Effector CD4-positive, alpha-beta T cell (primary cell): Measurements from ENCODE around the gene ST3GAL4.
"Not testable (repeated sequence)": the region's sequence is repeated elsewhere in the genome, so short reads cannot be mapped to it uniquely, and the experiment has no call there.

Source experiments
- DNase-seq: peaks from one replicate; pipeline ENCODE4 v3.0.0-alpha.2; 2020

Gene ST3GAL4

DNA sequence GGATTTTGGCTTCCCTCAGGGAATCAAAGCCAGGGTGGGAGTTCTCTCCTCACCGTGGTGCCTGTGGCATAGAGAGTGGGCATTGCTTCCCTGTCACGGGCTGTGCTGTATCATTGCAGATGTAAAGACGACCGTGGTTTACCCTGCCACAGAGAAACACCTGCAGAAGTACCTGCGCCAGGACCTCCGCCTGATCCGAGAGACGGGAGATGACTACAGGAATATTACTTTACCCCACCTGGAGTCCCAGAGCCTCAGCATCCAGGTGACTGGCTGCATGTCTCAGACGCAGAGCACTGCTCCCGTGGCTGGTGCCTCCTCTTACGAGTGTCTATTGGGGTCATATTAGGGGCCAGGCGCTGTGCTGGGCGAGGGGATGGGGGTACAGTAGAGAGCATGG lies 24.2 kb upstream of the ST3GAL4 start:
- DNase-seq: no peak

DNA sequence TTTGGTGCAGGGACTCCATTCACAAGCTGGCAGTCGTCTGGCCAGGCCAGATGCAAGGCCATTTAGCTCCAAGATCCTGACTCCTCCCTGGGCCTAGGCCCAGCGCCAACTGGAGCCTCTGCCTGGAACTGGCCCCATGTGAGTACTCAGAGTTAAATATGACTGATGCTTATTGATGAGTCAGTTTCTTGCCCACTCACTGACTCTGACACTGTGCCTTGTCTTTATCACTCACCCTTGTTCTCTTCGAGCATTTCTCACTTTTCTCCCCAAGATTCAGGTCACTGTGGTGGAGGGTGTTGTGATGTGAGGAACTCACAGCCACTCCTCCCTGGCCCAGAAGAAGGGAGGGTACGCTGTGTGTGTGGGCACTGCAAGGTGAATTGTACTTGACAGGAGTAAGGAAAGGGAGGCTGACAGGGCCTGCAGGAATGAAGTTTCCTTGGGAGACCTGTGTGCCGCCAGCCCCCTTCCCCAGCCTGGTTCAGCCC lies 23.2 kb upstream of the ST3GAL4 start:
- no peak for DNase-seq

- DNase-seq: no peak
Measured at GRCh38 chr11:126333142-126333541, 22.3 kb upstream of the ST3GAL4 start.

DNA sequence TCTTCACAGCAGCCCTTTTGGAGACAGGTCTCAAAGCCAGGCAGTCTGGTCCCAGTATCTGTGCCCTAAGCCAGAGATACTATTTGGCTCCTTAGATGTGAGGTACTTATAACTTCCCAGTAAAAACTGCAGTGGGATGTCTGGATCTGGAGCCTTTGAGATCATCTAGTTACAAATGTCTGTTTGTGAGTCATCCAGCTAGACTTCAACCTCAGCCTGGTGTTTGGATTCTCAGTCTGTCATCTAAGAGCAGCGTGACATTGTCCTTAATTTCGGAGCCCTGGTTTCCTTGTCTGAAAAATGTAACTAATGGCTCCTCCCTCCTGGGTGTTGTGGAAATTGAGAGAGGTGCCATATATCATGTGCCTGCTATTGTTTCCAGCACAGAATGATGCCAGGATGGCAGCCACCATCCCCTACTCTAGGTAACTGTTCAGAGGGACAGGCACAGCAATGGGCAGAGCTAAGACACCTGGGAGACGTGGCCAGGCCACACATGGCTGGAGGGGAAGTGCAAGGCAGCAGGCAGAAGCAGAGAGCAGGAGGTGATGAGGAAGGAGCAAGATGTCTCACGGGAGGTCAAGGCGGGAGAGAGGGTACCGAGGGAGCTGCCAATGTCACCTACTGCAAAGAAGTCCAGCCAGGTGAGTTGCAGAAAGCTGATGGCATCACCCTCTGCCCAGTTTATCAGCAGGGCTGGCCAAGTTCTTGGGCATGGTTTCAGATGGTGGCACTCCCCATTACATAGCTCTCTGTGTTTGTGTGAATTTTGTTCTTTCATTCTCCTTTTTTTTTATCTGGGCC lies 20.6 kb upstream of the ST3GAL4 start:
- no peak for DNase-seq

DNA sequence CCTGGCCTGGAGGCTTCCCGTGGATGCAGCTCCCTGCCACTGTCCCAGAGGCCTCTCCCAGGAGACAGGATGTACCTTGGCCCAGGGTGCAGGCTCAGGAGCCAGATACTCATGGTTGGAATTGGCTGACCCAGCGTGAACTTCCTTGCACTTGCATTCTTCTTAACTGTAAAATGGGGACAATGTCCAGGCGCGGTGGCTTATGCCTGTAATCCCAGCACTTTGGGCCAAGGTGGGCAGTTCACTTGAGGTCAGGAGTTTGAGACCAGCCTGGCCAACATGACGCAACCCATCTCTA lies 20.1 kb upstream of the ST3GAL4 start:
- no peak for DNase-seq

- no peak for DNase-seq
Measured at GRCh38 chr11:126336138-126336541, 19.3 kb upstream of the ST3GAL4 start.

- DNase-seq: no peak
Measured at GRCh38 chr11:126336671-126337101, 18.8 kb upstream of the ST3GAL4 start.

- no peak for DNase-seq
Measured at GRCh38 chr11:126337126-126337473, 18.4 kb upstream of the ST3GAL4 start.

GRCh38 chr11:126337474-126338241 lies 17.8 kb upstream of the ST3GAL4 start:
- no peak for DNase-seq

GRCh38 chr11:126338346-126339055 lies 17.0 kb upstream of the ST3GAL4 start:
- DNase-seq: no peak

GRCh38 chr11:126339073-126339862 lies 16.2 kb upstream of the ST3GAL4 start:
- no peak for DNase-seq

GRCh38 chr11:126339863-126340434 lies 15.5 kb upstream of the ST3GAL4 start:
- no peak for DNase-seq

DNA sequence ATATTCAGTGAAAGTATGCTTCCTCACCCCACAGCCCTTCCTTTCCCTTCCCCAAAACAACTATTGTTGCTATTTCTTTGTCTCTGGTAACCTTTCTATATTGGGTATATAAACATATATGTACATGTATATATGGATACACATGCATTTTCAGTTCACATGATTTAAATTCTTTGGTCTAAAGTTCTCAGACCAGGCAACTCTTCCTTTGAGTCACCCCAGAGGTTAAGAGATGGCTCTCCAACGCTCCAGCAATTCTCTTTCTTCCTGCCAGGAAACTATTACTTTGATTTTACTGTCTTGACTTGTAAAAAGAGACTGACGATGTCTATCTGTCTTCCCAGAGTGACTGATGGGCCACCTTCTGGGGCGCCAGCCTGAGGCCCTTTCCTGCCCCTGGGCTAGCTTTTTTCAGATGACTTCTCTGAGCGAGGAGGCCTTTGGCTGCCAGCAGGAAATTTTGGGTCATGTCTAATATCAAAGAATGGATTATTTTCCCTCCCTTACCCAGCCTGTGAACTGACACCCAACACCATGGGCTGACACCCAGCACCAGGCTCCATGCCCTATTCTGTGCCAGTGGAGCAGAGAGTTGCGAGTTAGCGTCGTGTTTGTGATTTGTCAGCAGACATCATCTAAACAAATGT lies 14.4 kb upstream of the ST3GAL4 start:
- no peak for DNase-seq

- DNase-seq: no peak
Measured at GRCh38 chr11:126341760-126342161, 13.7 kb upstream of the ST3GAL4 start.

GRCh38 chr11:126343051-126343450 lies 12.4 kb upstream of the ST3GAL4 start:
- DNase-seq: no peak

GRCh38 chr11:126344141-126345080 lies 11.1 kb upstream of the ST3GAL4 start:
- no peak for DNase-seq

DNA sequence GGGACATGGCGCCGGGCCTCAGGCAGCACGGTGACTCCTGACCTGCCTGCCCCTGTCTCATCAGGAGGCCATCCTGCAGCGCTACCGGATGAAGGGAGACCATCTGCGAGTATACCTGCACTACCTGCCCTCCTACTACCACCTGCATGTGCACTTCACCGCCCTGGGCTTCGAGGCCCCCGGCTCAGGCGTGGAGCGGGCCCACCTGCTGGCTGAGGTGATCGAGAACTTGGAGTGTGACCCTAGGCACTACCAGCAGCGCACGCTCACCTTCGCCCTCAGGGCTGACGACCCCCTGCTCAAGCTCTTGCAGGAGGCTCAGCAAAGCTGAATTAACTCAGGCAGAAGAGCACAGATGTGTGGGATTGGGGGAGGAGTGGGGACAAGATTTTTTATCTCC lies 10.2 kb upstream of the ST3GAL4 start:
- DNase-seq: no peak

GRCh38 chr11:126345759-126346585 lies 9.5 kb upstream of the ST3GAL4 start:
- no peak for DNase-seq

GRCh38 chr11:126346586-126346940 lies 8.9 kb upstream of the ST3GAL4 start:
- DNase-seq: no peak

- DNase-seq: not testable (repeated sequence)
Measured at GRCh38 chr11:126346946-126347345, 8.5 kb upstream of the ST3GAL4 start.
